Regular cardiac myocyte (primary cell): ENCODE measurements around the gene FAM89A. TPM values are rescaled to one million over a fixed set of nuclear protein-coding genes. Genes with fewer than 3 reads are reported as not detected.

Source experiments
- total RNA-seq: library from RNA; depleted of rRNA; stranded (reverse); fragments of >200 nt; gene quantifications from 2 replicates; pipeline ENCODE4 v1.2.3, GENCODE V29; 2014

Gene FAM89A
- 2.1 and 5.9 TPM in 2 replicates for total RNA-seq

GRCh38 chr1:231040019-231040799 lies at the start of gene FAM89A:
FAM89A (minus strand) TSS chr1:231040254; CDS start chr1:231040211, 43 bp downstream.

GRCh38 chr1:230978491-230979388 lies 61.3 kb downstream of the FAM89A start, which contains the start of the genes ARV1 and TTC13:
ARV1 (plus strand) TSS chr1:230979094; CDS start chr1:230979106, 12 bp downstream.
TTC13 (minus strand) TSS chr1:230978861; CDS start chr1:230978830, 31 bp downstream.

Other genes starting within 250 kb of the FAM89A start
- gene C1orf198, start 171.7 kb downstream of the FAM89A start, total RNA-seq: 43.1 and 100 TPM in 2 replicates
- 14.4 and 23.4 TPM in 2 replicates for gene TTC13, start 61.4 kb downstream of the FAM89A start, total RNA-seq
- 14.9 and 20.1 TPM in 2 replicates for gene ARV1, start 61.2 kb downstream of the FAM89A start, total RNA-seq
- gene TRIM67, start 121.8 kb upstream of the FAM89A start, total RNA-seq: under 0.01 TPM in 1 of 2 replicates, not detected in the other
- 44.5 and 53.9 TPM in 2 replicates for gene GNPAT, start 201.0 kb upstream of the FAM89A start, total RNA-seq